Embryonic facial prominence (tissue), 1 donor: ENCODE results near the gene UGT1A8.

Source experiments
- DNase-seq: peaks from one replicate; pipeline ENCODE4 v3.0.0-alpha.2; 2016; ENCODE audit errors: extremely low spot score

The UGT1A8 gene

GRCh38 chr2:233818639-233819621, 201.5 kb downstream of the UGT1A8 start:
- no peak for DNase-seq

- DNase-seq: no peak
These were observed 202.7 kb downstream of the UGT1A8 start for GRCh38 chr2:233819884-233820773.

DNA sequence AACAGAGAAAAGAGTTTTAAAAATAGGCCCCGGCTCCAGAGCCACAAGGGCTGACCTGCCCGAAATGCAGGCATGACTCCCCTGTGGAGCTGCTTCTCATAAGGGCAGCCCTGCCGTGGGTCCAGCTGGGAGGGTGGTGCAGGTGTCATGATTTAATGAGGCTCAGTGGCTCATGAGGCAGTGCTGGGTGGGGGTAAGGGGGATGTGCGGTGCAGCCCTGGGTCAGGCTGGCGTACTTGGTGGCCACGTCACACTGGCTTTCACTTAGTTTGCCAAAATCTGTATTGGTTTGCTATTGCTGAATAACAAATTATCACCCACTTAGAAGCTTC, 203.3 kb downstream of the UGT1A8 start:
- DNase-seq: no peak

DNA sequence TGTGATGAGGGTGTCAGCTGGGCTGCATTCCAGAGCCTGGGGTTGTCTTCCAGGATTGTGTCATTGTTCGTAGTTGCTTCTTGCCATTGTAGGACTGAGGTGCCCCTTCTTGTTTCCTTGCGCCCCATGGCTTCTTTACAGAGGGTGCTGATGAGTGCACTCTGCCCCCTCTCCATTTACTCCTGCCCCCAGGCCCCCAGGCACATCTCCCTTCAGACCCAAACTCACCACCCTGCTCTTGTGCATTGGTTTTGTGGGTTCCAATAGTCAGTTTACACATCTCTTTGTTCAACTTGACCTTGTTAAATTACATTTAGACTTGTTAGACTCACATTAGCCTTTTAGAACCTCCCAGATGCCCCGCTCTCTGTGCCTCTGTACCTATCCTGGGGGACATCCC, 203.8 kb downstream of the UGT1A8 start:
- no peak for DNase-seq

- no peak for DNase-seq
These were observed 204.3 kb downstream of the UGT1A8 start for GRCh38 chr2:233821709-233822100.

GRCh38 chr2:233822101-233822771, 204.8 kb downstream of the UGT1A8 start:
- DNase-seq: no peak
